ENCODE results near the gene WDR33. TPM values are rescaled to one million over a fixed set of nuclear protein-coding genes. Genes with fewer than 3 reads are reported as not detected.
A peak's percentile ranks its signal among the peaks of the same experiment; 100 is the strongest.

WDR33 gene
- total and polyA plus RNA-seq, 2 of the 13 experiments (the other 11 are each of a cell fraction or from before 2014, with no cell fraction given): 54.9 to 78.2 TPM

- TF ChIP-seq ZHX2 (IDR thresholded peaks at IDR 0.05; ENCODE audit: low read depth) (no peak), ZHX2 (CRISPR knock-in tag; IDR thresholded peaks at IDR 0.05; ENCODE audit: borderline replicate concordance) (no peak), ZSCAN9 (CRISPR knock-in tag; IDR thresholded peaks at IDR 0.05; ENCODE audit: borderline replicate concordance) (no peak), ZNF224 (CRISPR knock-in tag; IDR thresholded peaks at IDR 0.05) (no peak), PITX1 (CRISPR knock-in tag; IDR thresholded peaks at IDR 0.05) (no peak), NCOR1 (IDR thresholded peaks at IDR 0.05; ENCODE audit: borderline replicate concordance, low read length) (no peak), HNF4G (IDR thresholded peaks at IDR 0.05; ENCODE audit: borderline replicate concordance, low read depth, low read length) (peak; percentile 68), HNF4G (CRISPR knock-in tag; IDR thresholded peaks at IDR 0.05; ENCODE audit: borderline replicate concordance, low read depth) (no peak), GABPA (IDR thresholded peaks at IDR 0.05; ENCODE audit: low read depth, low read length) (no peak), GABPA (CRISPR knock-in tag; IDR thresholded peaks at IDR 0.05; ENCODE audit: low read depth) (no peak), HNRNPLL (IDR thresholded peaks at IDR 0.05; ENCODE audit: low read depth, low read length, poor library complexity, severe bottlenecking) (peak; percentile 24), REXO4 (CRISPR knock-in tag; IDR thresholded peaks at IDR 0.05; ENCODE audit: borderline replicate concordance) (no peak), MIXL1 (CRISPR knock-in tag; IDR thresholded peaks at IDR 0.05) (no peak), ZNF577 (CRISPR knock-in tag; IDR thresholded peaks at IDR 0.05; ENCODE audit: borderline replicate concordance, low read depth) (no peak), FOXA3 (CRISPR knock-in tag; IDR thresholded peaks at IDR 0.05) (0 out of 2 replicates have a peak, but pooled peaks have one; percentile 13), ZNF362 (CRISPR knock-in tag; IDR thresholded peaks at IDR 0.05; ENCODE audit: borderline replicate concordance) (no peak), MED8 (CRISPR knock-in tag; IDR thresholded peaks at IDR 0.05; ENCODE audit: insufficient replicate concordance) (no peak), SAFB2 (CRISPR knock-in tag; IDR thresholded peaks at IDR 0.05; ENCODE audit: borderline replicate concordance, low read depth) (no peak), CSRNP2 (CRISPR knock-in tag; conservative IDR thresholded peaks at IDR 0.05; ENCODE audit: low read depth) (no peak), ZFP36L1 (CRISPR knock-in tag; IDR thresholded peaks at IDR 0.05) (no peak)
These were observed 136.4 kb downstream of the WDR33 start (continued) for GRCh38 chr2:127674241-127675209.
